Stimulated activated CD4-positive, alpha-beta T cell treated with anti-CD3 and anti-CD28 coated beads, Interleukin-2, amount 100 ng/mL, for 48 hours (primary cell): ENCODE data around the gene RIPPLY3.

ENCODE experiments used
- DNase-seq, 2 donors: peaks; one replicate each; pipeline ENCODE4 v3.0.0-alpha.2; 2020

Gene RIPPLY3, protein sequence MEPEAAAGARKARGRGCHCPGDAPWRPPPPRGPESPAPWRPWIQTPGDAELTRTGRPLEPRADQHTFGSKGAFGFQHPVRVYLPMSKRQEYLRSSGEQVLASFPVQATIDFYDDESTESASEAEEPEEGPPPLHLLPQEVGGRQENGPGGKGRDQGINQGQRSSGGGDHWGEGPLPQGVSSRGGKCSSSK

DNA sequence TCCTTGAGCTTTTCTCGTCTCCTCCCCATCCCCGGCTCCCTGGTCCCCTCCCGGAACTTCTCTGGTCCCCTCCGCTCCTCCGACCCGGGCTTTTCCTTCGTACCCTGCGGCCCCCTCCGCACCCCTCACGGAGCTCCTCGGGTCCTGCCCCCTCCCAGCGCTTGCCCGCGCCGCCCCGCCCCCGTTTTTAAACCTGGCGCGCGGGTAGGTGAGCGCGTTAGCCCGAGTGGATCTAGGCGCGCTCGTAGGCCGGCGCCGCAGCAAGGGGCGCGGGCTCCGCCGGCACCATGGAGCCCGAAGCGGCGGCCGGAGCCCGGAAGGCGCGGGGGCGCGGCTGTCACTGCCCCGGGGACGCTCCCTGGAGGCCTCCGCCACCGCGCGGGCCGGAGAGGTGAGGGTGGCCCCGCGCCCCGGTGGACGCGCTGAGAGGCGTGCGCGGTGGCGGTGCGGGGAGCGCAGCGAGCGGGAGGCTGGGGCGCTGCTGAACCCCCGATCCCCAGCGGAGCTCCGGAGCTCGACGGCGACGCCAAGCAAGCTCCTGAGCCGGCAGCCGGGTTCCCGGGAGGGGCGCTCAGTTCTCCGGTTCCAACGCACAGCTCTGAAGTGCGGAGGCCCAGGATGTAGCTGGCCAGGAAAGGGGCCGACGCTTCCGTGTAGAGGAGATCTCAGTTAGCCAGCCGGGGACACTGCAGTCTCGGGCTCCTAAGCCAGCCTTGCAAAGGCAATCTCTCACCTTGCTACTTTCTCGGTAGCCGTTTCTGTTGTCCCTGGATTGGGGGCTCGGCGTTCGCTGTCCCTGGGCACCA, at the start of gene RIPPLY3:
TSS of gene RIPPLY3 (plus strand) at position 217 of the 806 bp plus-strand sequence. CDS start at position 288, 71 bp downstream.
- DNase-seq: peak; percentile 10 to 11

DNA sequence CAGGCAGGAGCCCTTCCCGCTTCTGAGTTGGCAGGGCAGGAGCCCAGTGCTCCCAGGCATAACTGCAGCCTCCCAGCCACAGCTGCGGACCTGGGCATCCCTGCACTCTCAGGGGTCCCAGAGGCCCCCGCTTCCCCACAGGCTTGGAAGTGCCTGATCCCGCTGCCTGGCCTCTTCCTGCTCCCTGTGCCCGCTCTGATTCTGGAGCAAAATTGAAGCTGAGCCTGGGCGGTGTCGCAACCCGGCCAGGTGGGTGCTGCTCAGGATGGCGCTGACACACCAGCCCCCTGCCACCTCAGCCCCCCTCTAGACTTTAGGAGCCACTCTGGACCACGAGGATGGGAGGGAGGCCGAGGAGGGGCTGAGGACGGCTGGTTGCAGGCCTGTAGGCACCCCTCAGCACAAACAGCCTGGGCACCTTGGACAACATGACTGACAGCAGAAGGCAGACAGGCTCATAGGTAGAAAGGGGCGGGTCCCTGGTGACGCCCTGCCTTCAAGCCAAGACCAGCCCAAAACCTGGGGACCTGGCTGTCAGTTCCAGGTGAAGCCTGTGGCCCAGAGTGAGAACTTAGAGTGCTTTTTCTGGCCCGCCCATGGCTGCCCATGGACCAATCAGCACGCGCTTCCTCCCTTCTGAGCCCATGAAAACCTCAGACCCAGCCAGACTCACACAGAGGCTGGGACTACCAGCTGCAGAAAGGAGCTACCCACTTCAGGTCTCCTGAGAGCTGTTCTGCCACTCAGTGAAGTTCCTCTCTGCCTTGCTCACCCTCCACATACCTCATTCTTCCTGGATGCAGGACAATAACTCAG, 47.3 kb upstream of the RIPPLY3 start:
- DNase-seq: no peak

DNA sequence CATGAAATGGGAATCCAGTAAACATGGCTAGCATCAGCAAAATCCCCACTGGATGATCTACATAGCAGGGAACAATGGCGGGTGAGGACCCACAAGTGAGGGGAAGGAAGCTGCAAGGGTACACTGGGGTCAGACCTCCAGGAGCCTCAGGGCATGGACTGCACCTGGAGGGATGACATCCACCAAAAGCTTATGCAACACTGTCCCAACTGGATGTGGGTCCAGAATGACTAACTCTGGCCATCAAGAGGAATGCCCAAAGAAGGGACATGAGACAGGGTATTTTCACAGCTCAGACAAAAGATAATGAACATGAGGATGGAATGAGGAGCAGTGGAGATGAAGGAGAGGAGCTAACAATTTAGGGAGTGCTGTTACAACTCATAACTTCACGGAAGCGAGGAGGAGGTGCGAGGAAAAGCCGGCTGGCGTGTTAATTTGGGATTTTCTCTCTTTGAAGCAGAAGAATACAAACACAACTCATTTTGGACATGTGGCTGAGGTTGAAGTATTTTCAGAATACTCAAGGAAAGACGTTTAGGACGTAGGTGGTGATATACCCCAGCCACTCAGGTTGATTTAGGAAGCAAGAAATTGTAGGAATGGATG, 45.7 kb upstream of the RIPPLY3 start:
- no peak for DNase-seq

DNA sequence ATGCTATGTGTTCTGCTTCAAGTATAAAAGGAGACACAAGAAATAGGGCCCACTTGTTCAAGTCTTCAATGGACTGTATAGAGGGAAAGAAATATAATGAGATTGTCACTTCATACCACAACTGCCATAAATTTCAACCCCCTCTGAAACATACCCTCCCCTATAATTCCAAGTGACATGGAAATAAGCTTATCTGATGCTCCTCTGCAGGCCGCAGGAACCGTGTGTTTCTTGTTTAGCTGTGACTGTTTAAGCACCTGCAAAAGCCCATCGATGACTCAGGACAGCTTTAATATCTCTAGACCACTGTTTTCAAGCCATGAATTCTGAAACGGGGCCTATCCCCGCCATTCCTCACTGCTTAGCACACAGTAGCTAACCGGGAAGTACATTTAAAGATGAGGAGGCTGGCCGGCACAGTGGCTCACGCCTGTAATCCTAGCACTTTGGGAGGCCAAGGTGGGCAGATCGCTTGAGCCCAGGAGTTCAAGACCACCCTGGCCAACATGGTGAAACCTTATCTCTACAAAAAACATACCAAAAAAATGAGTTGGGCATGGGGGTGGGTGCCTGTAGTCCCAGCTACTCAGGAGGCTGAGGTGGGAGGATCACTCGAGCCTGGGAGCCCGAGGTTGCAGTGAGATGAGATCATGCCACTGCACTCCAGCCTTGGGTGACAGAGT, 44.3 kb upstream of the RIPPLY3 start:
- no peak for DNase-seq

DNA sequence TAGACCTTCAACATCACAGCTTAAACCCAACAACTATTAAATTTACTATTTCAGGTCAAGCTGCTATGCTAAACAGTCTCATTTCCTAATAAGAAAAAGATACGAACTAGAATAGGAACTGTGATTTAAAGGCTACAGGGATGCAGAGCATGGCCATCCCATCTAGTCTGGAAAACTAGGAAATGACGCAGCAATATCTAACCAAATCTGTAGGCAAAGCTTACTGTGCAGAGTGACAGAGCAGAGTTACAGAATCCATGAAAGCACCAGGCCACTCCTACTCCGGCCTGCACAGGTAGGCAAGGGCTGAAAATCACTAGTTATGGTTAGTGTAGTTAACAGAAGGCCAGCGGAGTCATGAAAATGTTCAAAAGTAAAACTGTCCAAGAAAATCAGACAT, 42.1 kb upstream of the RIPPLY3 start:
- DNase-seq: no peak

DNA sequence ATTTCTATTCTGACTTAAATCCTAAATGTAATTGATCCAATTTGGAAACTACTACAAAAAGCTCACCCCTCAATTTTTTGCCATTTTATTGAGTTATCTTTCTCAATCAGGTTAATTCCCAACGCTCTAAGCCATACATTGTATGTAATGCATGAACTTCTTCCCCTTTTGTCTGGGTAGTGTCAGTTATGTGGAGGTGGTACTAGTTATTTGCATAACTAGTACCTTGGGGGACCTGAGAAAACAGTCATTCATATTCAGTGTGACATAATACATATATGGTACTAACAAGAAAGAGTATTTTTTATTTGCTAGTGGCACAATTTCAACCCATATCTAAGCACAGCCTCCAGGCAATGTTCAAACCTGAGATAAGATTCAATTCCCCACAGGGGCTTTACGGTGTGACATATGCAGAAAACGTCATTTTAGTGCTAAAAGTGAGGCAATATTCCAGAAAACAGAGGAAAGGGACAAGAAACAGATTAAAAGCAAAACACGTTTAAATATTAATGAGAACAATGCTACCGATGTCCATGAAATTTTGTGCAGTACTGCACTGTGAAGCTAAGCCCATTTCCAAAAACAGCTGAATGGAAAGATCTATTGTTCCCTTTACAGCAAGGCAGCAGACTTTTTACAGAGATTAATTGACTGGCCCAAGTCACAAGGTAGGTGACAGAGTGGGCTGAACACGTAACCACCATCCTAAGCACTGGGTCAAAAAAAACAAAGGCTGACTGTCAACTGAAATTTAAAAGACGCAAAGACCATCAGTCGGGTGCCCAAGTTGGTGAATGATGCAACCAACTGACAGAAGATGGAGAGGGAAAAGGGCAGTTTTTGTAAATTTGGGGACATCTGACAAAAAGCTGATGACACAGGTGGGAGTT, 41.4 kb upstream of the RIPPLY3 start:
- DNase-seq: no peak

DNA sequence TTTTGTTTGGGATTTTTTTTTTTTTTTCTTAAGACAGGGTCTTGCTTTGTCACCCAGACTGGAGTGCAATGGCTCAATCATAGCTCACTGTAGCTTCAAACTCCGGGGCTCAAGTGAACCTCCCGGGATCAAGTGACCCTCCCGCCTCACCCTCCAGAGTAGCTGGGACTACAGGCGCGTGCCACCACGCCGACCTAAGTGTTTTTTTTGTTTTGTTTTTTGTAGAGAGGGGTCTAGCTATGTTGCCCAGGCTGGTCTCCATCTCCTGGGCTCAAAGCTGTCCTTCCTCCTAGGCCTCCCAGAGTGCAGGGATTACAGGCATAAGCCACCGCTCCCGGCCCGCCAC, 40.8 kb upstream of the RIPPLY3 start:
- no peak for DNase-seq

DNA sequence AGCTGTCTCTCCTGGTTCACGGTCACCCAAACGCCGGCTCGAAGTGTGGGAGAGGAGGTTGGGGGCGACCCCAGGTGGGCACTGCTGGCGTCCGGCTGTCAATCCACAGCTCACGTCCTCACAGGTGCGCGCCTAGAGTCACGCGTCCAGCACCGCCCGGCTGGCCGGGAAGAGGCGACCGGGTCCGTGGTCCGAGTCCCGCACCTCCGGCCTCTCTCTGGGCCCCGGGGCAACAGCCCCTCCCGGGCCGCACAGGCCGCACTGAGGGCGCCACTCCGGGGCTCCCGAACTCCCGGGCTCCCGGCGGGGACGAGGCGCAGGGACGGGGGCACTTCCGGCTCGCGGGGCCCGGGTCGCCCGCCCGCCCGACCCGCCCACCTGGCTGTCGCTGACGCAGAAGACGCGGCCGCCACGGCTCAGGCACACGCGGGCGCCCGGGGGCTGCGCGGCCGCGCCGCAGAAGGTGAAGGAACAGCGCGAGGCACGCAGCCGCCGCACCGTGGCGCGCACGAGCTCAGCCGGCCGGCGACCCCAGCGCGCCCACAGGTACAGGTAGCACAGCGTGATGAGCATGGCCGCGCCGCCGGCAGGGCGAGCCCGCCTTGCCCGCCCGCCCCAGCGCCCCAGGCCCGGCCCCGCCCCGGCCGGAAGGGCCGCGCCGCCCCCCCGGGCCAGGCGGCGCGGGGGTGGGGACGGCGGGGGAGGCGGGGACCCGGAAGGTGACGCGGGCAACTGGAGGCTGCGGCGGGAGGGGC, 40.3 kb upstream of the RIPPLY3 start, which contains the start of gene HLCS:
TSS of gene HLCS (minus strand) at position 604 of the 755 bp plus-strand sequence. CDS start at position 573, 31 bp downstream.
- DNase-seq: peak; percentile 45 to 62

DNA sequence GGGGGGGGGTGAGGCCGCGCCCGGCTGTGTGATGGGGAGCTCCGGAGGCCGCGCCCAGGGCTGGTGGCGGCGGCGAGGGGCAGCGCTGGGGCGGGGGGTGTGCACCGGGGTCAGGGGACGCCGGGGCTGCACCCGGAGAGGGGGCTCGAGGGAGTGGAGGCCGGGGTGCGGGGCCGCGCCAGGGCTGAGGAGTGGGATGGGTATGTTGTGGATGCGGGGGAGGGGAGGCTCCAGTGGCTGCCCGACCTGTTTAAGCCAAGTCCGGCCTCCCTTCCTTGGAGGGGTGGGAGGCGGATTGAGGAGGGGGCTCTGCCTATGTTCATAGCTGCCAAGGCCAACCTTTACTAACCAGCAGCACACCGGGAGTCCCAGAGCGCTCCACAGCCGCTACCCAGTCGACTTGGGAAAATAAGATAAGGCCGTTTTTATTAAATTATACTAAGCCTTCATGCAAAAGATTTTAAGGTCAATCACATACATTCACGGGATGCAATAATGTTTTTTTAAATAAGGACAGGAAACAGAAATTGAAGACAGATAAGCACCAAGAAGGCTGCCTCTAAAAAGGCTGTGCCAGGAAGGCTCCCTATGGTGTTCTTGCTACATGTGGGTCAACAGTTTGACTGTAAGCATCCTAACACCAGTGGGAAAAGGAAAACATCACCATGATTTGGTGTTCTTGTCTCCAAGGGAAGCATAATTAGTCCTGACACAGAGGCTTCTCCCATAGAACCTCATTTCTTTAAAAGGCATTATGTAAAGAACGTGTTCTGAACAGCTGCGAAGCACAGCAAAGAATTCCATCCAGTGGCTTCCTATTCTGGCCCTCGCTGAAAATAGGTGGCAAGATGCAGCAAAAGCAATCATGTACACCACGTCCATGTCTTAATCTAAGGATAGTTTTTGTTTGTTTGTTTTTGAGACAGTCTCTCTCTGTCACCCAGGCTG, 39.4 kb upstream of the RIPPLY3 start:
- no peak for DNase-seq

DNA sequence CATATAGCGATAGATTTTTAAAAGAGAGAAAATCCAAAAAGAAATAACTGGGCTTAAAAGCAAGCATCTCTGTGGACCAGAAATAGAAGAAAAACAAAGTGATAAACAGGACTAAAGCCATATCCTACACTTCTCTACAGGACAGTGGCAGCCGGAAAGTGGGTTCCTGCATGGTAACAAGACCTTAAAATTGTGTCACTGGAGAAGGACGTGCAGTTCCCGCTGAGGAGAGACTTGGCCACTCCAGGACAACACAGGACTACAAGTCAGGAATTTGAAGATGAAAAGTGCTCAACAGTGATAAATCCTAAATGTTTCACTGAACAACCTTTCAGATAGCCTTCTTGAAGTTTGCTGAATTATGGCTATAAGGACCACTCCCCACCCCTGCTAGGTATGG, 38.1 kb upstream of the RIPPLY3 start:
- no peak for DNase-seq

DNA sequence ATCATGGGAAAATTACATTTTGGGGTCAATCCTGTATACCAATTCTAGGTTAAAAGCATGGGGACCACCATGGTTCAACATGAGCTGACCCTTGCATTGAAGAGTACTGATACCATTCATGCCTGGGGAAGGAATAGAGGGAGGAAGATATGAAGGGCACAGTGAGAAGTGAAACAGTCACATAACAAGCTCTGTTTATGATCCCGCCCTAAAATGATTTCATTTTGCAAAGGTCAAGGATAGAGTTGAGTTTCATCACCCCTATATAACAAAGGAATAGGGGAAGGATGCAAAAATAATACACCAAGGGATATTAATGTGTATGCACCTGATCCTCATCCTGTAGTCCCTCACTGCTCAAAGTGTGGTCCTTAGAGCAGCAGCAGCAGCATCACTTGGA, 37.5 kb upstream of the RIPPLY3 start:
- DNase-seq: no peak

DNA sequence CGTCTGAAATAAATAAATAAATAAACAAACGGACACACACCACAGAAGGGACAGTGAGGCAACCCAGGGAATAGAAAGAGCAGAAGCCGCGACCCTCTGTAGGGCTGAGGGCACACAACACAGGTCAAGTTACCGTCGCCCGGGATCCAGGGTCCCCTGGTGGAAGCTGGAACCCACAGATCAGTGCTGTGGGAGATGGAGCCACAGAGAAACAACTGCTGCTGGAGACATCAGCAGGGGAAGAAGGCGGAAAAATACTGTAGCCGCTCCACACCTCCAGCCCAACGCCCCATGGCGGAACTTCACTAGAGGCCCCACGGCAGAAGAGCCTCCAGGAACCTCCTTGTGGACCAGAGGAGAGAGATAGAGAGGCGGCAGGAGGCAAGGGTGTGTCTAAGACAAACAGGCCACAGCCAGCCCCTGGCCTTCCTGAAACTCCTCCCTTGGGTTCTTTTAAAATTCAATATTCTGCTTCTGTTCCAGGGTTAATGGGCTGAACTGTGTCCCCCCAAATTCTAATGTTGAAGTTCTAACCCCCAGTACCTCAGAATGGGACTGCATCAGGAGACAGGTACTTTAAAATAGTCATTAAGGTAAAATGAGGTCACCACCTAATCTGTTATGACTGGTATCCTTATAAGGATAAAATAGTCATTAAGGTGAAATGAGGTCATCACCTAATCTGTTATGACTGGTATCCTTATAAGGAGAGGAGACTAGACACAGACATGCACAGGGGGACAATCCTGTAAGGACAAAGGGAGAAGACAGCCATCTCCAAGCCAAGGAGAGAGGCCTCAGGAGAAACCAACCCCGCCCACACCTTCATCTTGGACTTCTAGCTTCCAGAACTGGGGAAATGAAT, 32.3 kb upstream of the RIPPLY3 start:
- DNase-seq: no peak

DNA sequence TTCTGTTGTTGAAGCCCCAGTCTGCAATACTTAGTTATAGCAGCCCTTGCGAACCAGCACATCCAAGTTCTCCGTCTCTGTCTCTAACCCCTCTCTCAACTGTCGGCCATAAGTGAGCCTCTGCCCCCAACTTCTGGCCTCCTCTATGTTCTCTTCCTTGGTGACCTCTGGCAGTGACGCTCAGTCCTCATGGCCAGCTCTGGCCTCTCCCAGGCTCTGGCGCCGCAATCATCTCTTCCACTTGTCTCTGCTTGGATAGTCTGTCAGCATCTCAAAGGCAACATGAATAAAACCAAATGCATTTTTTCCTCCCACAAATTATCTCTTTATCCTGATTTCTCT, 31.7 kb upstream of the RIPPLY3 start:
- DNase-seq: no peak

DNA sequence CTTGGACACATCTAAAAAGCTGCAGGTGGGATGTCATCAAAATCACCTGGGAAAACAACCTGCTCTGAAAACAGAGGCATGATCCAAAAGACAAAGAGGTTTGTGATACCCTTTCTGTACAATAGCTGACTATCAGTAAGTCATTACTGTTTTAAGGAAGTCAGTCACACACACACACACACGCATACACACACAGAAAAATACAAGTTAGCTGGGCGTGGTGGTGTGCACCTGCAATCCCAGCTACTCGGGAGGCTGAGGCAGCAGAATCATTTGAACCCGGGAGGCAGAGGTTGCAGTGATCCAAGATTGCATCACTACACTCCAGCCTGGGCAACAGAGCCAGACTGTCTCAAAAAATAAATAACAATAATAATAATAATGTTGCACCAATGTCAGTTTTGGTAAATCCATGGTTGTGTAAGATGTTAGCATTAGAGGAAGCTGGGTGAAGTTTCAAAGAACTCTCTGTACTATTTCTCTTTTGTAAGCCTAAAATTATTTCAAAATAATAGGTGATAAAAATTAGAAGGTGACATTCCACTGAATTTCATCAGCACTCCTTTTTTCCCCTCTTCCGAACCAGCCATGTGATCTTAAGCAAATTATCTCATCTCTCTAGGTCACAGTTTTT, 30.2 kb upstream of the RIPPLY3 start:
- DNase-seq: no peak

DNA sequence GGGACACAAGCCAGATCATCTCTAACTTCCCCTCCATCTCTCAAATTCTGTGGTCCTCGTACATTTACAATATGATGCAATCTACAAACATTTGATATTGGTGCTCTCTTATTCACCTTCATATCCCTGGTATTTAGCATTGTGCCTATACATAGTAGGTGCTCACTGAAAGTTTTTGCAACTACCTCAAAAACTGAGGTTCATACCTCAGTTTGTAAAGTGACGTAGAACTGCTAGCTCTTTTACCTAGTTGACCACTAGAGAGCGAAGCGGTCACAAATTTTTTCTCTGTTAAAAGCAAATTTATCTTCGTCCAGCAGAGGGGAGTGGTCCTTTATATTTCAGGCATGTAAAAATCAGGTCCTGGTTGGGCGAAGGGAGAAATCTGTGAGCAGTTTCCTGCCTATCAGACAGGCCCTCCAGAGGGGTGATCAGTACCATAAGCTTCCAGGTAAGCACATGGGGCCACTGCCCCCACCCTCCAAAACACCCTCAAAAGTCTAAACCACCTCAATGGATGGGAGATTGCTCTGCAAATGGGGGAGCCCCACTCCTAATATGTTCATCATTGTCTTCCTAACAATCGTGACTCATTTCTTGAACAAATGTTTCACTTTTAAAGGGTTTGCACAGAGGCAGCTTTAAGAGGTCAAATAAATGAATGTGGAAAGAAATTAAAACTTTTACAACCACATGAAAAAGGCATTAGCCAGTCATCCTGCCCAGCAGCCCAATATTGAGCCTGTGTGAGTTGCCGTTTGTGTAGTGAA, 29.4 kb upstream of the RIPPLY3 start:
- DNase-seq: peak in 1 of 2 donors; percentile 17

DNA sequence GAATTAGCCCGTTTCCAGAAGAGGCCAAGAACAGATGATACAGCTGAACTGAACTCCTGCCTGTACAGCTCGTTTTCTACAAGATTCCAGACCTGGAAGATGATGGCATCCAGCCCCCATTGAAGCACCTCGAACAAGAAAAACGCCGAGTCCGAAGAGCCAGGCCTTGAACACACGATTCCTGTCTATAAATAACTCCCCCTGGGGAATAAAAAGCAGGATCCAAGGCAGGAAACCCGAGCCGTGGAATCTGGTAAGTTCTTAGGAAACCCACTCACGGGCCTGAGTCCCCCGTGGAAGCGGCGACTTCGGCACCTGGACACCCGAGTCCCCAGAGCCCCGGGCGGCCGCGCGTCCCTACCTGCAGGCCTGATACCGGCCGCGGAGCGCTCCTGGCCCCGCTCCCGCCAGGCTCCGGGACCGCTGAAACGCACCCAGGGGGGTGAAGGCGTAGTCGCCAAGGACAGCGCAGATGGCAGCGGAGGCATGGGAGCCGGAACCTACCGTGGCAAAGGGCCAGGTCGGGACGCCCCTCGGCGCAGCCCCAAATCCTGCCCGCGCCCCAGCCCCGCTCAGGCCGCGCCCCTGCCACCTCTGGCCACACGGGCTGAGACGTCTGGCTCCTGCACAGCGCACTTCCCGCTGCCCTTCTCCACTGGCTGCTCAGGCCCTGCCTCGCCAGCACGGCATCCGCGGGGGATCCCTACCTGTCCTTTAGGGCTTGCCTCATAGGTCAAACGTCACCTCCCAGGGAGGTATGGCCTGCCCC, 26.0 kb upstream of the RIPPLY3 start:
- no peak for DNase-seq

DNA sequence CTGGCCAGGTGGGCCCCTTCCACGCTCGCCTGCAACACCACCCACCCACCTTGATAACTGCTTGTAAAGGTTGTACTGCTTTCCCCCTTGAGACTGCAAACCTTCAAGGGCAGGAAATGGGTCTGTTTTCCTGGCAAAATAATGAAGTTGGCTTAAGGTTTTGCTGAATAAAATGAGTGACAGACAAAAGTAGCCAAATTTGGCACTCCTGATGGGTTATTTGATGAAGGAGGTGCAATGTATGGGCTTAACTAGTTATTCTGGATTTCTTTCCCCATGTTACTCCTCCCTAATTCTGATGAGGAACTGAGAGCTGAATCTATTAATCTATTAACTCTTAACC, 25.5 kb upstream of the RIPPLY3 start:
- DNase-seq: no peak
